Activated CD4-positive, alpha-beta T cell treated with anti-CD3 and anti-CD28 coated beads, Interleukin-2, amount 50 U/mL, for 16 hours (primary cell): Measurements from ENCODE around the gene LGALS13.

ENCODE experiments used
- DNase-seq: peaks from one replicate; pipeline ENCODE4 v3.0.0-alpha.2; 2020

LGALS13 gene

GRCh38 chr19:39602224-39602623 lies at the start of gene LGALS13:
LGALS13 (plus strand) TSS chr19:39602524; CDS start chr19:39602569, 45 bp downstream.
- no peak for DNase-seq

GRCh38 chr19:39553082-39553652 lies 49.2 kb upstream of the LGALS13 start:
- no peak for DNase-seq

GRCh38 chr19:39554701-39555311 lies 47.5 kb upstream of the LGALS13 start:
- DNase-seq: no peak

- DNase-seq: no peak
Observed at GRCh38 chr19:39555883-39556282, 46.4 kb upstream of the LGALS13 start.

- peak; percentile 24 for DNase-seq
Observed at GRCh38 chr19:39557811-39558623, 44.3 kb upstream of the LGALS13 start.

GRCh38 chr19:39558624-39559117 lies 43.7 kb upstream of the LGALS13 start:
- DNase-seq: peak; percentile 26

GRCh38 chr19:39563408-39563807 lies 38.9 kb upstream of the LGALS13 start:
- DNase-seq: no peak

- no peak for DNase-seq
Observed at GRCh38 chr19:39566064-39566463, 36.3 kb upstream of the LGALS13 start.

- DNase-seq: no peak
Observed at GRCh38 chr19:39568604-39569003, 33.7 kb upstream of the LGALS13 start.

GRCh38 chr19:39582442-39582841 lies 19.9 kb upstream of the LGALS13 start:
- peak; percentile 24 for DNase-seq

- DNase-seq: peak; percentile 24
Observed at GRCh38 chr19:39582891-39583625, 19.3 kb upstream of the LGALS13 start.

GRCh38 chr19:39587496-39587895 lies 14.8 kb upstream of the LGALS13 start:
- no peak for DNase-seq

GRCh38 chr19:39588066-39588465 lies 14.3 kb upstream of the LGALS13 start:
- no peak for DNase-seq

GRCh38 chr19:39590265-39590664 lies 12.1 kb upstream of the LGALS13 start:
- DNase-seq: no peak

- DNase-seq: no peak
Observed at GRCh38 chr19:39592381-39592780, 9.9 kb upstream of the LGALS13 start.

GRCh38 chr19:39595950-39596349 lies 6.4 kb upstream of the LGALS13 start:
- DNase-seq: no peak

- DNase-seq: no peak
Observed at GRCh38 chr19:39596911-39597310, 5.4 kb upstream of the LGALS13 start.

- DNase-seq: peak; percentile 8
Observed at GRCh38 chr19:39599116-39599515, 3.2 kb upstream of the LGALS13 start.

- no peak for DNase-seq
Observed at GRCh38 chr19:39603825-39604224, 1.5 kb downstream of the LGALS13 start.

GRCh38 chr19:39607021-39607420 lies 4.7 kb downstream of the LGALS13 start:
- no peak for DNase-seq

- no peak for DNase-seq
Observed at GRCh38 chr19:39607561-39607960, 5.2 kb downstream of the LGALS13 start.

GRCh38 chr19:39613597-39613996 lies 11.3 kb downstream of the LGALS13 start:
- DNase-seq: no peak

- no peak for DNase-seq
Observed at GRCh38 chr19:39617745-39618144, 15.4 kb downstream of the LGALS13 start.
